GM12891 (cell line): ENCODE data around the gene PPP6R3.
A peak's percentile ranks its signal among the peaks of the same experiment; 100 is the strongest.

Source experiments
- DNase-seq: peaks from one replicate; pipeline ENCODE4 v3.0.0; 2011; ENCODE audit warnings: low spot score; ENCODE audit not compliant: insufficient read length
- FAIRE-seq: peaks from 2 replicates; lab custom pipeline; 2011; peaks lifted over from hg19 to GRCh38; lab: Jason Lieb, UNC
- PAX5 ChIP-seq: IDR thresholded peaks from 2 replicates; pipeline ENCODE4 v1.6.1; 2011; ENCODE audit warnings: low read length, moderate library complexity, mild to moderate bottlenecking; ENCODE audit not compliant: insufficient read depth, severe bottlenecking
- POLR2A ChIP-seq: IDR thresholded peaks from 2 replicates; pipeline ENCODE4 v1.6.1; 2011; ENCODE audit warnings: low read depth, low read length, control low read depth
- POLR2AphosphoS5 ChIP-seq: IDR thresholded peaks from 2 replicates; pipeline ENCODE4 v1.6.1; 2011; ENCODE audit warnings: low read depth, low read length, control low read depth
- POU2F2 ChIP-seq: IDR thresholded peaks from 2 replicates; pipeline ENCODE4 v1.6.1; 2011; ENCODE audit warnings: low read depth, mild to moderate bottlenecking, control low read depth, low read length, moderate library complexity
- SPI1 ChIP-seq: IDR thresholded peaks from 2 replicates; pipeline ENCODE4 v1.6.1; 2011; ENCODE audit warnings: low read depth, low read length, control low read depth
- TAF1 ChIP-seq: IDR thresholded peaks from 2 replicates; pipeline ENCODE4 v1.6.1; 2011; ENCODE audit warnings: low read depth, low read length, control low read depth

Gene PPP6R3

GRCh38 chr11:68546555-68546954, 86.0 kb downstream of the PPP6R3 start:
- DNase-seq (no peak), FAIRE-seq (no peak)
- TF ChIP-seq POLR2AphosphoS5 (no peak), TAF1 (no peak), SPI1 (no peak), POU2F2 (no peak), PAX5 (no peak), POLR2A (no peak)

GRCh38 chr11:68549789-68550484, 89.4 kb downstream of the PPP6R3 start:
- TF ChIP-seq PAX5: no peak
- TF ChIP-seq TAF1: no peak
- no peak for TF ChIP-seq POLR2A
- DNase-seq: no peak
- no peak for FAIRE-seq

GRCh38 chr11:68550485-68550817, 89.9 kb downstream of the PPP6R3 start:
- no peak for DNase-seq

GRCh38 chr11:68551223-68551622, 90.7 kb downstream of the PPP6R3 start:
- FAIRE-seq (no peak), DNase-seq (no peak)
- TF ChIP-seq TAF1: no peak
- no peak for TF ChIP-seq SPI1
- TF ChIP-seq POLR2A: no peak
- TF ChIP-seq POU2F2: no peak
- TF ChIP-seq PAX5: no peak
- TF ChIP-seq POLR2AphosphoS5: no peak

More at GRCh38 chr11:68550485-68550817, 89.9 kb downstream of the PPP6R3 start:
- no peak for TF ChIP-seq PAX5
- no peak for TF ChIP-seq TAF1
- TF ChIP-seq POU2F2: no peak
- no peak for TF ChIP-seq POLR2AphosphoS5
- FAIRE-seq: peak; percentile 20

GRCh38 chr11:68551777-68552176, 91.2 kb downstream of the PPP6R3 start:
- DNase-seq (no peak), FAIRE-seq (no peak)
- no peak for TF ChIP-seq TAF1
- TF ChIP-seq SPI1: no peak
- no peak for TF ChIP-seq POLR2AphosphoS5
- TF ChIP-seq PAX5: no peak
- TF ChIP-seq POU2F2: no peak
- no peak for TF ChIP-seq POLR2A

GRCh38 chr11:68552542-68552941, 92.0 kb downstream of the PPP6R3 start:
- FAIRE-seq (no peak), DNase-seq (no peak)
- TF ChIP-seq POLR2AphosphoS5 (no peak), PAX5 (no peak), TAF1 (no peak), POU2F2 (no peak), SPI1 (no peak), POLR2A (no peak)

- FAIRE-seq (no peak), DNase-seq (no peak)
- no peak for TF ChIP-seq TAF1
- no peak for TF ChIP-seq POLR2AphosphoS5
- no peak for TF ChIP-seq POLR2A
- no peak for TF ChIP-seq PAX5
- no peak for TF ChIP-seq POU2F2
- no peak for TF ChIP-seq SPI1
Measured at GRCh38 chr11:68560216-68560615, 99.7 kb downstream of the PPP6R3 start.

GRCh38 chr11:68563454-68563853, 102.9 kb downstream of the PPP6R3 start:
- no peak for DNase-seq
- TF ChIP-seq PAX5 (no peak), POLR2A (no peak), TAF1 (no peak), POLR2AphosphoS5 (no peak), SPI1 (no peak), POU2F2 (no peak)
- FAIRE-seq: no peak

GRCh38 chr11:68564261-68564660, 103.7 kb downstream of the PPP6R3 start:
- TF ChIP-seq PAX5: no peak
- no peak for TF ChIP-seq POLR2A
- TF ChIP-seq POLR2AphosphoS5: no peak
- TF ChIP-seq TAF1: no peak
- TF ChIP-seq SPI1: no peak
- TF ChIP-seq POU2F2: no peak
- DNase-seq (no peak), FAIRE-seq (no peak)

GRCh38 chr11:68565768-68566167, 105.2 kb downstream of the PPP6R3 start:
- DNase-seq (no peak), FAIRE-seq (no peak)
- TF ChIP-seq POLR2AphosphoS5 (no peak), POLR2A (no peak), PAX5 (no peak), SPI1 (no peak), TAF1 (no peak), POU2F2 (no peak)
